Measurements from ENCODE around the gene TMEM132A. TPM values are rescaled to one million over a fixed set of nuclear protein-coding genes. Genes with fewer than 3 reads are reported as not detected.
A peak's percentile ranks its signal among the peaks of the same experiment; 100 is the strongest.

Gene TMEM132A
- total RNA-seq, 1 experiment from 2014 or later: 154 TPM

GRCh38 chr11:60952742-60953170 lies 28.5 kb downstream of the TMEM132A start:
- Histone ChIP-seq H3K27ac (ENCODE audit: low read length) (peak overlapping the region; percentile 78), H3K36me3 (ENCODE audit: control insufficient read depth, insufficient read depth, low read length) (no peaks in the 10 kb centered on the region), H3K4me1 (ENCODE audit: control insufficient read depth, insufficient read depth, low read length) (no peaks in the 10 kb centered on the region), H3K9me3 (ENCODE audit: control insufficient read depth, insufficient read depth, low read depth, low read length) (no peaks in the 10 kb centered on the region), H3K4me3 (ENCODE audit: low read depth in 2 of 2, low read length in 2 of 2) (peak overlapping the region in 1 of 2 experiments; percentile 69; a peak in 3 of 4 replicates), H3K27me3 (ENCODE audit: control insufficient read depth, insufficient read depth, low read length) (no peaks in the 10 kb centered on the region)
- DNase-seq (ENCODE audit: low read depth, low spot score) (no peak), ATAC-seq (no peak; the same call in 1 of the 2 replicates)
- no peak for TF ChIP-seq REST (IDR thresholded peaks at IDR 0.05; ENCODE audit: insufficient read depth in 1 of 2, low read depth in 2 of 2, low read length in 1 of 2)
- no peak for TF ChIP-seq CTCF (IDR thresholded peaks at IDR 0.05)
- TF ChIP-seq TCF7L2 (IDR thresholded peaks at IDR 0.05; ENCODE audit: low read depth, low read length): no peak
- TF ChIP-seq POLR2AphosphoS5 (IDR thresholded peaks at IDR 0.05; ENCODE audit: low read depth, low read length): no peak
- TF ChIP-seq SIN3A (IDR thresholded peaks at IDR 0.05; ENCODE audit: borderline replicate concordance, insufficient read depth, low read depth, low read length): no peak
- POLR2A ChIA-PET: interaction anchor here (0.6 kb wide), 1 partner anchor 27 kb away, joined by 3 read pairs; no protein-coding TSS in a partner anchor
- in situ Hi-C loops (cut with HindIII; ENCODE audit: low pct_unique_long_range_greater_than_20kb, low sequenced_read_pairs) (no loop called here), intact Hi-C loops (cut with micrococcal nuclease; ENCODE audit: unreplicated experiment) (no loop called here)
- CTCF ChIA-PET: interaction anchor here (0.8 kb wide), 1 partner anchor 33 kb away, joined by 3 read pairs; no protein-coding TSS in a partner anchor
- no TSS peak for BruUV-seq (replicated peaks)

- no peaks in the 10 kb centered on the region for H3K9me3 ChIP-seq (ENCODE audit: control insufficient read depth, insufficient read depth, low read depth, low read length)
- H3K4me3 ChIP-seq (ENCODE audit: low read depth in 2 of 2, low read length in 2 of 2): no peak overlapping the region
- ChIA-PET POLR2A (no interaction called here), CTCF (interaction anchor here (0.6 to 0.8 kb wide), 2 partner anchors 32 to 64 kb away, joined by 3 read pairs; no protein-coding TSS in a partner anchor)
- H3K27ac ChIP-seq (ENCODE audit: low read length): no peak overlapping the region
- ATAC-seq (no peak), DNase-seq (ENCODE audit: low read depth, low spot score) (no peak)
- intact Hi-C loops (cut with micrococcal nuclease; ENCODE audit: unreplicated experiment) (no loop called here), in situ Hi-C loops (cut with HindIII; ENCODE audit: low pct_unique_long_range_greater_than_20kb, low sequenced_read_pairs) (no loop called here)
- no peak for TF ChIP-seq CTCF (IDR thresholded peaks at IDR 0.05)
- TF ChIP-seq REST (IDR thresholded peaks at IDR 0.05; ENCODE audit: insufficient read depth in 1 of 2, low read depth in 2 of 2, low read length in 1 of 2): no peak
- no peak for TF ChIP-seq SIN3A (IDR thresholded peaks at IDR 0.05; ENCODE audit: borderline replicate concordance, insufficient read depth, low read depth, low read length)
- no peak for TF ChIP-seq POLR2AphosphoS5 (IDR thresholded peaks at IDR 0.05; ENCODE audit: low read depth, low read length)
- TF ChIP-seq TCF7L2 (IDR thresholded peaks at IDR 0.05; ENCODE audit: low read depth, low read length): no peak
- H3K36me3 ChIP-seq (ENCODE audit: control insufficient read depth, insufficient read depth, low read length): no peaks in the 10 kb centered on the region
- BruUV-seq (replicated peaks): no TSS peak
- no peaks in the 10 kb centered on the region for H3K27me3 ChIP-seq (ENCODE audit: control insufficient read depth, insufficient read depth, low read length)
- H3K4me1 ChIP-seq (ENCODE audit: control insufficient read depth, insufficient read depth, low read length): no peaks in the 10 kb centered on the region
Observed at GRCh38 chr11:60953781-60954180, 29.5 kb downstream of the TMEM132A start.

Measured in Panc1 (cell line).